Thyroid gland (tissue), 4 donors: Measurements from ENCODE around the gene UVSSA.

Source experiments
- POLR2A ChIP-seq, 2 donors: fragments of 450-650 bp; IDR thresholded peaks; one replicate each; pipeline ENCODE4 v1.6.1; 2017; ENCODE audit warnings: antibody characterized with exemption in 2 of 2, mild to moderate bottlenecking in 2 of 2, moderate library complexity in 1 of 2
- TF ChIP-seq, protein P1 (sequence below), 6 experiments: fragments of 200-600 bp in 3 of 6; fragments of 450-650 bp in 3 of 6; sonication (generic) in 3 of 6; IDR thresholded peaks; one replicate each; pipeline ENCODE4 v1.5.1; 2016 to 2019; ENCODE audit warnings: antibody characterized with exemption in 6 of 6, mild to moderate bottlenecking in 2 of 6, inconsistent platforms in 1 of 6, moderate library complexity in 1 of 6

DNA sequence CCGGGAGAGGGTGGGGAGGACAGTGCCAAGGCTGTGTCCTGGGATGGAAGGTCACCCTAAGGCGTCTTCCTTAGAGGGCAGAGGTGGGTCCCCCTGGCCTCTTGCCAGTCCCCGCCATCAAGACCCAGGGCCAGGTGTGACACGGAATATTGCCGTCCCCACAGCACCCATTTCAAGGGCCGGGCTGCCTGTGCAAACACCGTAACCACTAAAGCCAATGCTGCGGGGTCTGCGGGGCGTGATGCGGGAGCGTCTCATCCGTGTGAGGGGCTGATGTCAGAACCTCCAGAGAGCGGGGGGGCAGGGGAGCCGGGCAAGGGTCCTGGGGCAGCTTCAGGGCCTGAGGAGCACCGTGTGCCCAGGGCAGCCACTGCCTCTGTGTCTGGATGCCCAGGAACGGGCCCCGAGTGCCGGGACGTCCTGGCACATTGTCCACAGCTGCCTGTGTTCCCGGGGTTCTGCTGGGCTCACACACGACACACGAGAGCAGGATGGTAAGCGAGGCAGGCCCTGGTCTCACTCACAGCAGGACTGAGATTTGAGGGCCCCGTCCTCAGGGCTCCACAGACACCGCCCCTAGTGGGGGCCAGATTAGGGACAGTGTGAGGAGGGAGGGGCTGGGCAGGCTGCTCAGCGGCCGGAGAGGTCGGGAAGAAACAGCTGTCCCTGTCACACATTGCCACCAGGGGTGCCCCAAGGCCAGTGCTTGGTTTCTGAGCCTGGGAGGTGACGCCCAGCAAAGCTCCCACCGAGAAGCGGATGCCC is 30.0 kb downstream of the UVSSA start:
- TF ChIP-seq, protein P1, sequence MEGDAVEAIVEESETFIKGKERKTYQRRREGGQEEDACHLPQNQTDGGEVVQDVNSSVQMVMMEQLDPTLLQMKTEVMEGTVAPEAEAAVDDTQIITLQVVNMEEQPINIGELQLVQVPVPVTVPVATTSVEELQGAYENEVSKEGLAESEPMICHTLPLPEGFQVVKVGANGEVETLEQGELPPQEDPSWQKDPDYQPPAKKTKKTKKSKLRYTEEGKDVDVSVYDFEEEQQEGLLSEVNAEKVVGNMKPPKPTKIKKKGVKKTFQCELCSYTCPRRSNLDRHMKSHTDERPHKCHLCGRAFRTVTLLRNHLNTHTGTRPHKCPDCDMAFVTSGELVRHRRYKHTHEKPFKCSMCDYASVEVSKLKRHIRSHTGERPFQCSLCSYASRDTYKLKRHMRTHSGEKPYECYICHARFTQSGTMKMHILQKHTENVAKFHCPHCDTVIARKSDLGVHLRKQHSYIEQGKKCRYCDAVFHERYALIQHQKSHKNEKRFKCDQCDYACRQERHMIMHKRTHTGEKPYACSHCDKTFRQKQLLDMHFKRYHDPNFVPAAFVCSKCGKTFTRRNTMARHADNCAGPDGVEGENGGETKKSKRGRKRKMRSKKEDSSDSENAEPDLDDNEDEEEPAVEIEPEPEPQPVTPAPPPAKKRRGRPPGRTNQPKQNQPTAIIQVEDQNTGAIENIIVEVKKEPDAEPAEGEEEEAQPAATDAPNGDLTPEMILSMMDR (IDR thresholded peaks at IDR 0.05) = no peak
- TF ChIP-seq POLR2A (IDR thresholded peaks at IDR 0.05) = no peak
